AG08396 (cell line): ENCODE results near the gene ATR.
A peak's percentile ranks its signal among the peaks of the same experiment; 100 is the strongest.
"Not testable (repeated sequence)": the region's sequence is repeated elsewhere in the genome, so short reads cannot be mapped to it uniquely, and the experiment has no call there.

Source experiments
- DNase-seq: peaks from one replicate; pipeline ENCODE4 v3.0.0; 2012; ENCODE audit warnings: low spot score, mixed read lengths

The ATR gene

DNA sequence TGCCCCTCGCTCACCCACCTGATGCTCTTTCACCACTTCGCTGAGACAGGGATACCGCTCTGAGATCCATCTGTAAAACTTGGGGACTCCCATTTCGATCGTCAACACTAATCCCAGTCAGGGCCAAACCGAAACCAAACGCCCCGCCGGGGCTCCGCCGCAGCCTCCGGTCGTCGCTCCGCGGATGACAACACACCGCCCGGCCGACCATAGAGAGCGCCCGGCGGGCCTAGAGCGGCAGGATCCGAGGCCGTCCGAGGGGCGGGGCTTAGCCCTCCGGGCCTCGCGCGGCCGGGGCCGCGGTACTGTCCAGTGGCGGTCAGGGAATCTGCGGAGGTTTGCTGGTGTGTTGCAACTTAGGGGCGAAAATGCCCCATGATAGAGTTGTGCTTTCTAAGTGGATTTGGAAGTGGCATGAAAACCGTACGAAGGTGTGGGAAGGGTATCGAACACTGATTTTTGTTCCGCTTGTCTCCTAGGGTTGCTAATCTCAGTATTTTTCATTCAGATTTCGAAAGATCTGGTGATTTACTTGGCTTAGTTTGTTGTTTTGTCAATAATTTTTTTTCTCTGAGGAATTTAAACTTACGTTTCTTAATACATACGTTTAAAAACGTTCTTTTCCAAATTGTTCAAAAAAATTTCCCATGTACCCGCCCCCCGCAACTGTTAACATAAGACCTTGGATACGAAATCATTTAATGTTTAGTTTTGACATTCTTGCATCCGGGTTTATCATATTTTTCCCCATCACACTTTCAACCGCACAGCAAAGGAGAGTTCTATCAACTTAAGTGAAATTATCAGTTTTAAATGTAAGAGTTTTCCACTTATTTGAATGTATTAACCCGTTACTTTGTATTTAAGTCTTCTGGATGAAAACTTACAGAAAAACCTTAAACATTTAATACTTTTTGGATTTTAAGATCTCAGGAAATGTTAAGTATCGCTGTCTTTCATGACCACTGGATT is 130.4 kb downstream of the ATR start, which contains the start of gene XRN1:
Gene XRN1, minus strand, starts transcription at position 186 of the 972 bp plus-strand sequence. Its CDS starts 93 bp downstream, at position 93.
- peak; percentile 99 for DNase-seq

DNA sequence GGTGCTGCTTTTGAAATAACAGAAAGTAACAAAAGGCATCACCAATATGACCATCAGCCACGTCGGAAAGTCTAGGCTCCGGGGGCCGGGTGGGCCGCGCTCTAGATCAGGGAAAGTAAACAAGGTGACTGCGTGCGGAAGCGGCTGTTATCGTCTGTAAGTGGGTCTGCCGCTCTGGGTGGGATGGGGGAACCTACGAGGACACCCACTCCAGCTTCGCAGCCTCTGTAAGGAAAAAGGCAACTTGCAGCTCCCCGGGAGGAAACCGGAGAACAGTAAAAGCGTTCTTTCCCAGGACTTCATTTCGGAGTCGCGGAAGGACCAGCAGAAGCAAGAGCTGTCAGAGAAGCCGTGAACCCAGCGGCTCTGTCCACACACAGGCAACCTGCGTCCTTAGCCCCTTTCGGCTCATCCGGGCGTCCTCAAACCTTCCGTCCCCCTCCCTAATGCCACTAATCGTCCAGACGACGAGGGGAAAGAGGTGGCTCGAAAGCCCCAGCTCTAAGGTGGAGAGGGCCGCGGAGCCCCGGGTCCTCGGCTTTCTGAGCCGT is 131.2 kb downstream of the ATR start:
- DNase-seq = peak; percentile 51

DNA sequence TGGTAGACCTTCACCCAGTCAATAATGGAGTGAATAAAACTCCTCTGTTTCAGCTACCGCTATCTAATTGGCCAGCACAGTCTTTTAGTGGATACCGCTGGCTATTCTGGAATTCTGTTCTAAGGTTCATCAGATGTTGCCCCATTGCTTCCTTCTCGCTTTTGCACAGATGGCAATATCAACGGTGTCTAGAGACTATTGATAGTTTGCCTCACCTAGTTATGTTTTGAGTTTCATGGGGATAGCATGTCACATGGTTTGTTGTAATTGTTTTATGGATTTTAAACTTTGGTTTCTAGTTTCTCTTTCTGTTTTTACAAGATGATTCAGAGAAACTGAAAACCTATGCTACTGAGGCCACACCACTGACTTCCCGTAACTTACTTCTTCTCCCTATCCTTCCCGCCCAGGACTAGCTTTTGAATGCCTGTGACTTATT is 132.7 kb downstream of the ATR start:
- DNase-seq = peak; percentile 31

DNA sequence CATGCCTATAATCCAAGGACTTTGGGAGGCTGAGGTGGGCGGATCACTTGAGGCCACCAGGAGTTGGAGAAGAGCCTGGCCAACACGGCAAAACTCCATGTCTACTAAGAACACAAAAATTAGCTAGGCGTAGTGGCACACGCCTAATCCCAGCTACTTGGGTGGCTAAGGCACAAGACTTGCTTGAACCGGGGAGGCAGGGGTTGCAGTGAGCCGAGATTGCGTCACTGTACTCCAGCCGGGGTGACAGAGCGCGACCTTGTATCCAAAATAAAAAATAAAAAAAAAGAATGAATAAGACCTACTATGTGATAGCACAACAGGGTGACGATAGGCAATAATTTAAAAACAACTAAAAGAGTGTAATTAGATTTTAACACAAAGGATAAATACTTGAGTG is 134.2 kb downstream of the ATR start:
- no peak for DNase-seq

DNA sequence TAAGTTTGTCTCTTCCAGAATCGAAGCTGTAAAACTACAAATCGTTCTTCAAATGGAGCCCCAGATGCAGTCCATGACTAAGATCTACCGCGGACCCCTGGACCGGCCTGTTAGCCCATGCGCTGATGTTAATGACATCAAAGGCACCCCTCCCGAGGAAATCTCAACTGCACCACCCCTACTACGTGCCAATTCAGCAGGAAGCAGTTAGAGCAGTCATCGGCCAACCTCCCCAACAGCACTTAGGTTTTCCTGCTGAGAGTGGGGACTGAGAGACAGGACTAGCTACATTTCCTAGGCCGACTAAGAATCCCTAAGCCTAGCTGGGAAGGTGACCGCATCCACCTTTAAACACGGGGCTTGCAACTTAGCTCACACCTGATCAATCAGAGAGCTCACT is 135.5 kb downstream of the ATR start:
- DNase-seq = not testable (repeated sequence)

DNA sequence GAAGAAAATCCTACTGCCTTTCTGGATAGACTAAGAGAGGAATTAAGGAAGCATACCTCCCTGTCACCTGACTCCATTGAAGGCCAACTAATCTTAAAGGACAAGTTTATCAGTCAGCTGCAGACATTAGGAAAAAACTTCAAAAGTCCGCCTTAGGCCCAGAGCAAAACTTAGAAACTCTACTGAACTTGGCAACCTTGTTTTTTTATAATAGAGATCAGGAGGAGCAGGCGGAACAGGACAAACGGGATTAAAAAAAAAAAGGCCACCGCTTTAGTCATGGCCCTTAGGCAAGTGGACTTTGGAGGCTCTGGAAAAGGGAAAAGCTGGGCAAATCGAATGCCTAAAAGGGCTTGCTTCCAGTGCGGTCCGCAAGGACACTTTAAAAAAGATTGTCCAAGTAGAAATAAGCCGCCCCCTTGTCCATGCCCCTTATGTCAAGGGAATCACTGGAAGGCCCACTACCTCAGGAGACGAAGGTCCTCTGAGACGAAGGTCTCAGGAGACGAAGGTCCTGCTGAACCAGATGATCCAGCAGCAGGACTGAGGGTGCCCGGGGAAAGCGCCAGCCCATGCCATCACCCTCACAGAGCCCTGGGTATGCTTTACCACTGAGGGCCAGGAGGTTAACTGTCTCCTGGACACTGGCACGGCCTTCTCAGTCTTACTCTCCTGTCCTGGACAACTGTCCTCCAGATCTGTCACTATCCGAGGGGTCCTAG is 138.9 kb downstream of the ATR start:
- DNase-seq = not testable (repeated sequence)

DNA sequence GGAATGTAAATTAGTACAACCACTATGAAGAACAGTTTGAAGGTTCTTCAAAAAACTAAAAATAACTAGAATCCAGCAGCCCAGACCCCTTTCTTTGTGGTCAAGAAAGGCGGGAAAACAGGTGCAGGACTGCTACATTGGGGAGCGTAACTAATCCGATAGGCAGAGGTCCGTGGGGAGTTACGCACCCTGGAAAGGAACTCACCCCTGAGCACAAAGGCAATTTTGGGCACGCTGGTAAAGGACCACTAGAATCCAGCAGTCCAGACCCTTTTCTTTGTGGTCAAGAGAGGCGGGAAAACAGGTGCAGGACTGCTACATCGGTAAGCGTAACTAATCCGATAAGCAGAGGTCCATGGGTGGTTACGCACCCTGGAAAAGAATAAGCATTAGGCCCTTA is 140.4 kb downstream of the ATR start:
- DNase-seq = not testable (repeated sequence)

DNA sequence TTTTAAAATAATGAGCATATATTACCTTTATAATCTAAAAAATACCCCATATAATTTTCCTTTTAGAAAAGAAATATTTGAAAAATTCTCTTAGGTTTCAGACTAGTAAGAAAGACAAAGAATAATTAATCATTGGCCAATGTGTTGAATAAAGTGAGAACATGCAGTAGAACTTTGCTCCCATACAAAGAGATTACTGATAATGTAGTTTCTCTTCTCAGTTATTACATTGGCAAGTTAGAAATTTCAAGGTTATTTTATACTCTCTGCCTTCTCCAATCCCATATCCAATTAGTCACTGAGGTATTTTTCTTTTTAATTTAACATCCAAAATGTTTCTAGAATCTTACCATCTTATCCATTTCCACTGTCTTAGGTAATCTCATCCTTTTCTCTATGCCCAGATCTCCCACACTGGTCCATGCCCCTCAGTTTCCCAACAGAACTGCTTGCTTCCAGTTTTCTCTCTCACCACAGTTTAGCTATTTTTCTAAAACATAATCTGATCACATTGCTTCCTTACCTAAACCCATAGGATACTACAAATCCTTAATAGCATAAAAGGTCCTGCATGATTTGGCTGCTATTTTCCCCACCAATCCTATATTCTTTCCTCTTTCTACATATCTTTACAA is 141.5 kb downstream of the ATR start:
- no peak for DNase-seq

DNA sequence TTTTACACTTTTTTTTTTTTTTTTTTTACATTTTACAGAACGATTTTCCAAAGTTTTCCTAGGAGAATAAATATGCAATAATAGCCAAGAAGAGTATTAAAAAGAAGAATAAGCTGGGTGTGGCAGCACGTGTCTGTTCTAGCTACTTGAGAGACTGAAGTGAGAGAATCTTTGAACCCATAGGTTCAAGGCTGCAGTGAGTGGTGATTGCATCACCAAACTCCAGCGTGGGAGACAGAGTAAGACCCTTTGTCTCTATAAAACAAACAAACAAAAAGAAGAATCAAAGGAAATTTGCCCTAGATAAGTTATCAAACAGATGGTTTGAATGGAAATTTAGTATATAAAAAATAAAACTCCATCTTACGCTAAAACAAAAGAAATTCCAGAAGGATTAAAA is 144.0 kb downstream of the ATR start:
- no peak for DNase-seq

DNA sequence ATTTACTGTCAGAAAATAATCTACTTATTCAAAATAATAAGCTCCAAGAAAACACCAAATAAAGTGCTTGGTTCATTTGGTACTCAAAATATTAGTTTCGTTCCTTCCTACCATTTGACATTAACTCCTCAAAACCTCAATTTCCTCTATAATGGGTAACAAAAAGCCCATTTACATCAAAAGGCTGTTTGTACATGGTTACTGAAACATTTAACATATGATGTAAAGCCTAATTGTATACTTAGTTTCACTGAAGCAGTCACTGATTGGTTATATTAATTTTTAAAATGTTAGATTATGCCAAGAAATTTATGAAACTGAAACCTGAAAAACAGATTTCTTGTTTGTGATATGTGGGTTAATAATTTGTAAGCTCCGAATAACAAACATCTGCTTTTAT is 145.4 kb downstream of the ATR start:
- no peak for DNase-seq

DNA sequence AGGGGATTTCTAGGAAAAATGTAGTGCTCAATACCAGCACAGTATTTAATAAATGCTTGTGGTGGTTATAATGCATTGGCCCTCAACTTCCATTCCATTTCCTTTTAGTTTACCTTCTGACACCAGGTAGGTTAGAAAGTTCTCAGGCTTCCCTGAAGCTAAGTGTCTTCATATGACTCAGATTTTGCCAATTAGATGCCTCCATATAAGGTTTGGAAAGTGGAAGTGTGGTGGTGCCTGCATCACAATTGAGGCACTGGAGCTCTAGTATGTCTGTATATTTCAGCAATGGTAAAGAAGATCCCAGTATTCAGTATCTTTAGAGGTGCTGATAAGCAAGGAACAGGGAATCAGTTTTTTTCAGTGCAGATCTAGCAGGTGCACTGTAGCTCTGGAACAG is 149.0 kb downstream of the ATR start:
- DNase-seq = no peak

DNA sequence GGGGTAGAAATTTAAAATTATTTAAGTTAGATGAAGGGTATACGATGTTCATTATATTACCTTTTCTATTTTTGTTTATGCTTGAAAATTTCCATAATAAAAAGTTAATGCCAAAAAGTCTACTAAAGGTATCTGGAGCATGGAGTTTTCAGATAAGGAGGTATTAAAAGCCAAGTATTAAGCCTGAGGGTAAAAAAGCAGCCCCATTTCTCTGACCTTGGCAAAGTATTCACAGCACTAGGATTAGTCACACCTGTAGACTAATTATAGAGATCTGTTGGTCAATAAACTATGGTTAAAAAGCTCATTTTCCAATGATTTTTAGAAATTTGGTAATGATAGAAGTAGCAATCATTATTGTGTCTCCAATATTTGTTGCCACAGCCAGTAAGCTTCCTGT is 153.8 kb downstream of the ATR start:
- DNase-seq = no peak

DNA sequence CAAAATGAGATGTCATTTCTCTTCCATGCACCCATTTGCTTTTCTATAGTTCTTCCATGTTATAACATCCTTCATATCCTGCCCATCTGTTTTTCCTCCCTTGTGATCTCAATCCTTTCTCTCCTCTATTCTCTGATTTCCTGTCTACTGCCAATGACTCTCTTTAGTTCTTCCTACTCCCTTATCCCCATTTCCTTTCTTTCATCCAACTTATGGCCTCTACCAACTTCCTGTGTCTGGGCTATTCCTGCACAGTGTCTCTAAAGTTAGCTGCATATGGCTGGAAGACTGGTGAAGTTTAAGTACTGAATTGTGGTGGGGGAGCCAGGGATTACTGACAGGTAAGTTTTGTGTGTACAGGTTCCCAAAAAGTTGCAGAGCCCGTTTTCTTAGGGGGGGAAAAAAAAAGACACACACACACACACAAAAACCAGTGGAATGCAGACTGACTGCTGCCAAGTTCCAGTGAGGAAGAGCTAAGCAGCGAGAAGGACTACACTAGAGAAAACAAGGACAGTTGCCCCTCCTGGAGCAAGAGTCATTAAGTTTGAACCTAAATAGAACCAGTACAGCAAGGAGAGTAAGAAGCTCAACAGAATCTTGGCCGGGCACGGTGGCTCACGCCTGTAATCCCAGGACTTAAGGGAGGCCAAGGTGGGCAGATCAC is 159.5 kb downstream of the ATR start:
- no peak for DNase-seq

DNA sequence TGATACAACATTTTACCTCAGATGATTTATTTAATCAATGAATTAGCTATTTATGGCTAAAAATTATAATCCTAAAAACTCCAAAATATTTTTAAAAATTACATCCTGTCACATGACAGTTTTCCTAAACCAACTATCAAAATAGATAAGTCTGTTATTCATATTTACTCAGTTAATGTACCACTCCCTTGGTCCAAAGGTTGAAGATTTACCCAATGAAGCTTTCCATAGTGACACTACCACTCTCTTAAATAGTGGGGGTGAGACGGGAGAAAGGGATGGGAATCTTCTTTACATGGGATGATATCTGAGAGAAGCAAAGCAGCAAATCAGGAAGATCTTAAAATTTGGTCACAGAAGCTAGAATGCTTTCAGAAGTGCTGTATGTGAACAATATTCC is 161.2 kb downstream of the ATR start:
- no peak for DNase-seq

DNA sequence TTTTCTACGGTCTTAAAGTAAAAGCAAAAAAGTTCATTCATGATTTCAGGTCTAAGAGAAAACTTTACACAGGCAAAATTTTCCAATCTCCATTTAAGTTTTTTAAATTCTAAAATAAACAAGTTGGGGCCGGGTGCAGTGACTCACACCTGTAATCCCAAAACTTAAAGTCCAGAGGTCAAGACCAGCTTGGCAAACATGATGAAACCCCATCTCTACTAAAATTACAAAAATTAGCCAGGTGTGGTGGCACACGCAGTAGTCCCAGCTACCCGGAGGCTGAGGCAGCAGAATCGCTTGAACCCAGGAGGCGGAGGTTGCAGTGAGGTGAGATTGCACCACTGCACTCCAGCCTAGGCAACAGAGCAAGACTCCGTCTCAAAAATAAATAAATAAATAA is 178.0 kb downstream of the ATR start:
- not testable (repeated sequence) for DNase-seq
